HepG2 (cell line): Measurements from ENCODE around the gene MCC. TPM values are rescaled to one million over a fixed set of nuclear protein-coding genes. Genes with fewer than 3 reads are reported as not detected.

Experiments
- ATAC-seq: fragments of 200-7000 bp; cut with Tn5 transposase; 3 replicates; pipeline ENCODE4 v1.9.1; 2020; ENCODE audit warnings: mild to moderate bottlenecking, moderate library complexity
- BruUV-seq: library from RNA; stranded (reverse); fragments of 400-500 nt; replicated peaks from 2 replicates; lab custom pipeline; 2021; lab: Mats Ljungman, UMichigan
- CTCF ChIA-PET: fragments of 300-600 bp; formaldehyde crosslinking; extraction: SDS; loops from one replicate; lab custom pipeline; 2021; ENCODE audit warnings: low total read pairs, inconsistent platforms, low intra/inter-chr PET ratio; lab: Yijun Ruan, JAX
- POLR2A ChIA-PET: fragments of 350-600 bp; sonication (Branson Sonifier 250); formaldehyde crosslinking; loops from one replicate; lab custom pipeline; 2020; ENCODE audit warnings: antibody characterized with exemption, inconsistent platforms; lab: Yijun Ruan, JAX
- DNase-seq: peaks from one replicate; pipeline ENCODE4 v3.0.0-alpha.2; 2015; ENCODE audit warnings: low spot score
- FAIRE-seq: peaks from 3 replicates; lab custom pipeline; 2011; peaks lifted over from hg19 to GRCh38; lab: Jason Lieb, UNC
- H2AFZ ChIP-seq: one replicate; pipeline ENCODE4 v1.6.1; 2011; ENCODE audit warnings: low read length, inconsistent platforms
- H3K27ac ChIP-seq: fragments of 300-600 bp; 3 replicates; pipeline ENCODE4 v1.8.0; 2011; ENCODE audit warnings: mixed run types, mild to moderate bottlenecking, mixed read lengths, low read length, inconsistent platforms; ENCODE audit not compliant: insufficient read depth; ENCODE audit errors: extremely low read length
- H3K27me3 ChIP-seq, 2 experiments: fragments of 200-600 bp in 1 of 2; 2 replicates in 1 of 2; 3 replicates in 1 of 2; pipeline versions ENCODE4 v1.6.0 to v1.8.0; 2011; ENCODE audit warnings: low read length in 2 of 2, mild to moderate bottlenecking in 2 of 2, moderate library complexity in 2 of 2, inconsistent platforms in 1 of 2; ENCODE audit not compliant: insufficient read depth in 2 of 2, control insufficient read depth in 1 of 2
- H3K36me3 ChIP-seq, 2 experiments: fragments of 200-600 bp in 1 of 2; replicated peaks in 1 of 2; 2 replicates in 1 of 2; 3 replicates in 1 of 2; pipeline versions ENCODE4 v1.5.1 to v1.8.0; 2011; ENCODE audit warnings: low read length in 2 of 2, inconsistent platforms in 1 of 2; ENCODE audit not compliant: insufficient read depth in 2 of 2, control insufficient read depth in 1 of 2
- H3K4me1 ChIP-seq: 2 replicates; pipeline ENCODE4 v1.5.1; 2012; ENCODE audit warnings: low read length, inconsistent platforms; ENCODE audit not compliant: insufficient read depth
- H3K4me2 ChIP-seq: 2 replicates; pipeline ENCODE4 v1.6.0; 2011; ENCODE audit warnings: low read depth, low read length, inconsistent platforms
- H3K4me3 ChIP-seq, 3 experiments: fragments of 200-600 bp in 1 of 3; sonication (generic), shearing (Covaris generic) in 1 of 3; replicated peaks in 1 of 3; 2 replicates each; pipeline ENCODE4 v1.5.1; 2011 to 2016; ENCODE audit warnings: low read length in 3 of 3, inconsistent platforms in 2 of 3, low read depth in 2 of 3, mild to moderate bottlenecking in 2 of 3, control low read depth in 1 of 3, mixed read lengths in 1 of 3; ENCODE audit not compliant: insufficient read depth in 1 of 3
- H3K79me2 ChIP-seq: one replicate; pipeline ENCODE4 v1.6.1; 2011; ENCODE audit warnings: low read length, inconsistent platforms; ENCODE audit not compliant: insufficient read depth
- H3K9ac ChIP-seq: 2 replicates; pipeline ENCODE4 v1.6.0; 2011; ENCODE audit warnings: mild to moderate bottlenecking, low read depth, low read length, inconsistent platforms; ENCODE audit not compliant: insufficient read depth
- H3K9me3 ChIP-seq: 2 replicates; pipeline ENCODE4 v1.5.1; 2012; ENCODE audit warnings: mild to moderate bottlenecking, low read length
- H4K20me1 ChIP-seq: 2 replicates; pipeline ENCODE4 v1.6.0; 2011; ENCODE audit warnings: inconsistent platforms, mild to moderate bottlenecking, low read length, moderate library complexity; ENCODE audit not compliant: insufficient read depth
- ARID4A ChIP-seq: sonication (generic); formaldehyde crosslinking; IDR thresholded peaks from 2 replicates; pipeline ENCODE4 v1.5.0; 2020; ENCODE audit warnings: mild to moderate bottlenecking, missing genetic modification reagents, borderline replicate concordance
- ESRRA ChIP-seq: sonication (generic); formaldehyde crosslinking; IDR thresholded peaks from 2 replicates; pipeline ENCODE4 v1.5.1; 2020; ENCODE audit warnings: mild to moderate bottlenecking, low read depth, missing genetic modification reagents
- FOXM1 ChIP-seq: sonication (generic); formaldehyde crosslinking; IDR thresholded peaks from 2 replicates; pipeline ENCODE4 v1.5.0; 2020; ENCODE audit warnings: missing genetic modification reagents
- HINFP ChIP-seq: sonication (generic); formaldehyde crosslinking; IDR thresholded peaks from 2 replicates; pipeline ENCODE4 v1.4.0; 2020; ENCODE audit warnings: low read depth, mild to moderate bottlenecking, missing genetic modification reagents
- KLF15 ChIP-seq: sonication (generic); formaldehyde crosslinking; IDR thresholded peaks from 2 replicates; pipeline ENCODE4 v1.8.1; 2023; ENCODE audit warnings: borderline replicate concordance, mild to moderate bottlenecking, inconsistent platforms, missing genetic modification reagents, mixed read lengths
- PRDM10 ChIP-seq: sonication (generic); formaldehyde crosslinking; IDR thresholded peaks from 2 replicates; pipeline ENCODE4 v1.4.0; 2020; ENCODE audit warnings: low read depth, missing genetic modification reagents
- REXO4 ChIP-seq: sonication (generic); formaldehyde crosslinking; IDR thresholded peaks from 2 replicates; pipeline ENCODE4 v1.8.0; 2022; ENCODE audit warnings: missing genetic modification reagents, mild to moderate bottlenecking, borderline replicate concordance
- RFX1 ChIP-seq: fragments of 450-650 bp; IDR thresholded peaks from 2 replicates; pipeline ENCODE4 v1.6.1; 2017
- SSRP1 ChIP-seq: IDR thresholded peaks from 2 replicates; pipeline ENCODE4 v1.6.1; 2016; ENCODE audit warnings: control low read depth
- ZBTB33 ChIP-seq: sonication (generic); formaldehyde crosslinking; IDR thresholded peaks from 2 replicates; pipeline ENCODE4 v1.4.0; 2020; ENCODE audit warnings: missing genetic modification reagents
- ZNF10 ChIP-seq: sonication (generic); formaldehyde crosslinking; IDR thresholded peaks from 2 replicates; pipeline ENCODE4 v1.4.0; 2020; ENCODE audit warnings: mild to moderate bottlenecking, low read depth, missing genetic modification reagents, borderline replicate concordance
- ZNF740 ChIP-seq: sonication (generic); formaldehyde crosslinking; IDR thresholded peaks from 2 replicates; pipeline ENCODE4 v1.4.0; 2020; ENCODE audit warnings: missing genetic modification reagents
- WGBS: methylation state at CpG from one replicate; pipeline ENCODE4 v1.1.6; 2017; ENCODE audit warnings: low lambda C conversion rate; 5-methylcytosine and 5-hydroxymethylcytosine counted together
- in situ Hi-C: cut with HindIII; loops from 2 replicates; pipeline ENCODE4 v1.10.0; 2017; ENCODE audit warnings: low pct_unique_long_range_greater_than_20kb; ENCODE audit not compliant: extremely low pct_ligation_motif_present
- intact Hi-C: fragments of 100-400 bp; cut with micrococcal nuclease; formaldehyde crosslinking; loops from one replicate; pipeline ENCODE4 v1.10.0; 2022; ENCODE audit not compliant: unreplicated experiment
- polyA plus RNA-seq, 8 experiments: library from polyadenylated mRNA; depleted of rRNA in 3 of 8; stranded (reverse) in 7 of 8; unstranded in 1 of 8; fragments of >200 nt; fragmentation: Illumina TruSeq in 4 of 8; extraction: Trizol in 4 of 8; gene quantifications; 2 replicates each; pipeline versions ENCODE4 v1.2.1 to v1.2.3, GENCODE V29; 2011 to 2016; ENCODE audit warnings: low read depth in 4 of 8, missing spikeins in 1 of 8, mixed read lengths in 1 of 8; ENCODE audit not compliant: insufficient read depth in 1 of 8
- total RNA-seq, 5 experiments: library from RNA; depleted of rRNA; stranded (reverse); fragments of >200 nt; fragmentation: Illumina TruSeq; extraction: Trizol; gene quantifications; 2 replicates each; pipeline ENCODE4 v1.2.3, GENCODE V29; 2016; ENCODE audit warnings: low read depth in 1 of 5

MCC gene
- total and polyA plus RNA-seq, 2 of the 13 experiments (the other 11 are each of a cell fraction or from before 2014, with no cell fraction given) = 0.55 to 2.4 TPM

- no peak for TF ChIP-seq ARID4A
- TF ChIP-seq RFX1 = no peak
- no peak for TF ChIP-seq ZNF10 (CRISPR knock-in tag)
- no peak for TF ChIP-seq ESRRA (CRISPR knock-in tag)
Observed at GRCh38 chr5:113115061-113115460, 373.2 kb downstream of the MCC start (continued).

- Histone ChIP-seq H3K4me2 (no peak overlapping the region), H3K9me3 (no peaks in the 10 kb centered on the region), H3K27me3 (no peaks in the 10 kb centered on the region), H3K27ac (no peak overlapping the region), H3K79me2 (no peaks in the 10 kb centered on the region), H3K36me3 (no peaks in the 10 kb centered on the region), H3K9ac (no peak overlapping the region), H4K20me1 (no peaks in the 10 kb centered on the region), H2AFZ (no peak overlapping the region), H3K4me3 (no peak overlapping the region), H3K4me1 (no peaks in the 10 kb centered on the region)
- intact Hi-C loops (no loop called here), in situ Hi-C loops (no loop called here)
- CTCF ChIA-PET = no interaction called here
- no peak for DNase-seq
- no TSS peak for BruUV-seq
- no peak for ATAC-seq
- 75% methylated on average over 7 of the region's 7 CpGs for WGBS
- no peak for FAIRE-seq
- POLR2A ChIA-PET = no interaction called here
- TF ChIP-seq ZBTB33 = no peak
- TF ChIP-seq ZNF740 = no peak
- no peak for TF ChIP-seq SSRP1
- TF ChIP-seq REXO4 = no peak
- no peak for TF ChIP-seq PRDM10 (CRISPR knock-in tag)
- no peak for TF ChIP-seq HINFP (CRISPR knock-in tag)
- no peak for TF ChIP-seq FOXM1
- no peak for TF ChIP-seq KLF15 (CRISPR knock-in tag)
Observed at GRCh38 chr5:113114559-113114958, 373.7 kb downstream of the MCC start.
